Stimulated activated CD8-positive, alpha-beta memory T cell treated with anti-CD3 and anti-CD28 coated beads, Interleukin-7, amount 100 ng/mL, for 24 hours (primary cell): Measurements from ENCODE around the gene SKIDA1.
"Not testable (repeated sequence)": the region's sequence is repeated elsewhere in the genome, so short reads cannot be mapped to it uniquely, and the experiment has no call there.

Experiments used
- DNase-seq: peaks from one replicate; pipeline ENCODE4 v3.0.0-alpha.2; 2020; ENCODE audit warnings: low read depth

SKIDA1 gene

DNA sequence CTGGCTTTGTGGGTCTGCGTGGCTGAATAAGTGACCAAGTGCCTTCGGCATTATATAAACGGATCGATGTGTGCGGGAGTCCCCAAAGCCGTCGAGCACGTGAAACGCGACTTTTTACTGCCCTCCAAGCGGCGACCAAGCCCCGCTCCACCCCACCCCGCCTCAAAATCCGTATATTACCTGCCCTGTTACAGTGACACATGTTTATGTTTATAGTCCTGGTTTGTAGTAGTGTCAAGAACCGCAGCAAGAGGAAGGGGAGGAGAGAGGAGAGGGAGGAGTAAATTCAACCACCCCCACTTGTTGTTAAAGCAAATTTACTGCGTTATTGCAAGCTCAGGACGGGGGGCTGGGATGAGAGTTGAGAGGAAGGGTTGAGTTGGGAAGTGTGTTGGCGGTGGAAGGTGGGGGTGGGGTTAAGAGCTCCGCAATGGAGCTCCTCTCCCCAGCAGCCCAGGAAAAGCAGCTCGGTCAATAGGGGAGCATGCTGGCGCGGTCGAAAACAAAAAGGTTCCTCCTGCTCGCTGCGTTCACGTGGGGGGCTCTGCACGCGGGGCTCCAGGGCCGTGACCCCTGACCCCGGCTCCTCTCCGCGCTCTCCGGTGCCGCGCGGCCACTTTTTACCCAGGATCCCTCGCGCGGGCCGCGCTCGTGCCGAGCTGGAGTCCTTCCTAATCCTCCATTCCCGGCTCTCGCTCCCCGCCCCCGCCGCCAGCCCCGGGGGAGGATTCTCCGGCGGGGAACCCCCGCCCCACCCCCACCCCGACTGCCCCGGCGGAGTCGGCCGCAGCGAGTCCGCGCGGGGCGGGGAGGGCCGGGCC, at the start of gene SKIDA1:
Gene SKIDA1 (minus strand): TSS at position 316 of the 821 bp plus-strand sequence. CDS start 7,860 bp downstream, outside the sequence.
- DNase-seq, result no peak

DNA sequence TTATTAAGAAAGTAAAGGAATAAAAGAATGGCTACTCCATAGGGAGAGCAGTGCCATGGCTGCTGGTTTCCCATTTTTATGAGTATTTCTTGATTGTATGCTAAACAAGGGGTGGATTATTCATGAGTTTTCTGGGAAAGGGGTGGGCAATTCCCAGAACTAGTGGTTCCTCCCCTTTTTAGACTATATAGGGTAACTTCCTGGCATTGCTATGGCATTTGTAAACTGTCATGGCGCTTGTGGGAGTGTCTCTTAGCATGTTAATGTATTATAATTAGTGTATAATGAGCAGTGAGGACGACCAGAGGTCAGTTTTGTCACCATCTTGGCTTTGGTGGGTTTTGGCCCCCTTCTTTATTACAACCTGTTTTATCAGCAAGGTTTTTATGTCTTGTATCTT, 49.0 kb upstream of the SKIDA1 start:
- DNase-seq, result not testable (repeated sequence)

- DNase-seq, result no peak
These were observed 47.1 kb upstream of the SKIDA1 start for GRCh38 chr10:21572578-21572977.

- DNase-seq, result no peak
These were observed 45.5 kb upstream of the SKIDA1 start for GRCh38 chr10:21570761-21571521.

DNA sequence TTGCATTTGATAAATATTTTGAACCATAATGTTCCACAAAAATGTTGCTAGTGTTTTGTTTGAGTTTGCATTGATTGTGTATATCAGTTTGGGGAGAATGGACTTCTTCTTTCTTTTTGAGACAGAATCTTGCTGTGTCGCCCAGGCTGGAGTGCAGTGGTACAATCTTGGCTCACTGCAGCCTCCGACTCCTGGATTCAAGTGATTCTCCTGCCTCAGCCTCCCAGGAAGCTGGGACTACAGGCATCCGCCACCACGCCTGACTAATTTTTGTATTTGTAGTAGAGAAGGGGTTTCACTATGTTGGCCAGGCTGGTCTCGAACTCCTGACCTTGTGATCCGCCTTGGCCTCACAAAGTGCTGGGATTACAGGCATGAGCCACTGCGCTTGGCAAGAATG, 33.5 kb upstream of the SKIDA1 start:
- DNase-seq, result not testable (repeated sequence)

DNA sequence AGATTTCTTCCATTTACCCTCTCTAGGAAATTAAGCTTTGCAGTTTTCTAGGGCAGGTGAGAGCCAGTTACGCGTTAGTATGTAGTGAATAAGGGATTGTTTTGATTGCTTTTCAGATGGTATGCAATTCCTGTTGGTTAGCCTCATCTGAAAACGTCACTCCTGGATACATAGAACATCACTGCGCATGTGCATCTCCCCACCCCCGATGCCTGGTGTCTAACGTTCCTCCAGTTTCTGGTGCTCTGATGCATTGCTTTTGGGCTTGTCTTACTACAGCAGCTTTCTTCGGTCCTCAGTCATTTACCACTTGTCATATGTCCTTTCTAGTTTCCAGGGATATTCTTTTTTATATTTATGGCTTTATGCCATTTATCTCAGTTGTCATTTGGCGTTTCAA, 31.0 kb upstream of the SKIDA1 start:
- no peak for DNase-seq

DNA sequence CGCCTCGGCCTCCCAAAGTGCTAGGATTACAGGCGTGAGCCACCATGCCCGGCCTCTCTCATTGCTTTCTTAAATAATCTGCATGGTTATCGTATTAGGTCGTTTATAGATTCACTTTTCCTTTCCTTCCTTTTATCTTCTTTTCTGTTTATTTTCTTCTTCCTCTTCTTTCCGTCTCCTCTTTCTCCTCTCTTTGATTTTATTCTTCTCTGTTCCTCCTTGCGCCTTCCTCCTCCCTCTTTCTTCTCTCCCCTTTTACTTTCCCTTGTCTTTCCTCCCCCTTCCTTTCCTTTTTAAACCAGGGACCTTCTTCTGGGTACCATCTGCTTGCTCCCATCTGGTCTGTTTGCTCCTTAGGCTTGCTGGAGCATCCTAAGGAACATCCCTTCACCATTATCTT, 27.2 kb upstream of the SKIDA1 start:
- no peak for DNase-seq

DNA sequence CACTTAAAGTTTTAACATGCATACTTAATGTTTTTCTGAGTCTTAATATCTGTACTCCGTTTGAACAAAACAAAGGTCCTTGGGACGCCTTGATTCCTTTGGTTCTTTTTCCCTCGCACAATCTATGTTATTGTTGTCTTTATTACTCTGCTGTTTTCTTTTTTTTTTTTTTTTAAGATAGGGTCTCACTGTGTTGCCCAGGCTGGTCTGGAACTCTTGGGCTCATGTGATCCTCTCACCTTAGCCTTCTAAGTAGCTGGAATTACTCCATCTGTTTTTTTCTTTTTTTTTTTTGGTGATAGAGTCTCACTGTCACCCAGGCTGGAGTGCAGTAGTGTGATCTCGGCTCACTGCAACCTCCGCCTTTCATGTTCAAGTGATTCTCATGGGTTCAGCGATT, 21.8 kb upstream of the SKIDA1 start:
- no peak for DNase-seq

GRCh38 chr10:21540701-21541100, 15.2 kb upstream of the SKIDA1 start:
- DNase-seq, result not testable (repeated sequence)

- no peak for DNase-seq
These were observed 11.4 kb upstream of the SKIDA1 start for GRCh38 chr10:21536874-21537273.

GRCh38 chr10:21535976-21536375, 10.5 kb upstream of the SKIDA1 start:
- not testable (repeated sequence) for DNase-seq

GRCh38 chr10:21535494-21535965, 10.0 kb upstream of the SKIDA1 start:
- DNase-seq, result no peak

DNA sequence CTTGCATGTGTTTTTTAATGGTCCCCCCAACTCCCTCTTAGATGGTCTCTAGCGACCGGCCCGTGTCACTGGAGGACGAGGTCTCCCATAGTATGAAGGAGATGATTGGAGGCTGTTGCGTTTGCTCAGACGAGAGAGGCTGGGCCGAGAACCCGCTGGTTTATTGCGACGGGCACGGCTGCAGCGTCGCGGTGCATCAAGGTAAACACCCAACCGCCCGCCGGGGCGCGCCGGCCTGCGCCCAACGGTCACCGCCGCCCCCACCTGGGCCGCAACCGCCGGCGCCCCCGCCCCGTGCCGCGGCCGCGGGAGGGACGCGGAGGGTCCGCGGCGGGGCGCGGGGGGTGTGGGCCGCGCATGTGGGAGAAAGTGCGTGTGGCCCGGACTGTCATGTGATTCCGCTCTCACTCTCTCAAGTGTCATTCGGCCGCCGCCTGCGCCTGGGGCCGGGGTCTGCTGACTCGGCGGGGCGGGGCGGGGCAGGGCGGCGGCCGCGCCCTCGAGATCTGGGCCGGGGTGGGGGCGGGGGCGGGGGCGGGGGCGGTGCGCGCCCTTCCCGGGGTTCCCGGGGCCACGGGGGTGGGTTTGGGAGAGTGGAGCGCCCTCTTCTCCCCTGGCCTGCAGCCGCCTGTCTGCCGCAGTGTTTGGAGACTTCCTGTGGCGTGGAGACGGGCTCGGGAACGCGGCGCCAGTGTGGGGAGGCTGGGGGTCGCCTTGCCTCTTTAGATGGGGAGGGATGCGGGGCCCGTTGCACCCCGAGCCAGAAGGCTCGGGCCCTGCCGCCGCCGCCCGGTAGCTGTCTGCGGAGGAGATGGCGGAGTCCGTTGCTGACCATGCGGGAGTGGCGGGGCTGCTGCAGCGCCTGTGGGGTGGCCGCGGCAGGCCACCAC, 9.4 kb upstream of the SKIDA1 start:
- no peak for DNase-seq

DNA sequence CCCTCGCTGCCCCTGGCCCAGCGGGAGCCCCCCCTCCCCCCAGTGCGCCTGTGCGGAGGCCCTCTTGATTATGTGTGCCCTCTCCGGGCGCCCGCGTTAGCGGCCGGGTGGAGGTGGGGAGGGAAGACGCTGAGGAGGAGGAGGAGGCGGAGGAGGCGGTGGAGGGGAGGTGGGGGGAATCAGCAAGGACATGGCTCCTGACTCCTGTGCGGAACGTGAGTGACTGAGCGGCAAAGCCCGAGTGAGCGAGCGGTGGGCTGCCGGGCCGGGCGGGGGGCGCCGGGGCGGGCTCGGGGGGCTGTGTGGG, 8.8 kb upstream of the SKIDA1 start:
- no peak for DNase-seq

- DNase-seq, result peak; percentile 75
These were observed 8.2 kb upstream of the SKIDA1 start, which contains the start of gene MLLT10 for GRCh38 chr10:21533467-21534279. TSS of gene MLLT10 (plus strand) at chr10:21534232. CDS start at chr10:21534645, 413 bp downstream.

GRCh38 chr10:21532694-21533466, 7.4 kb upstream of the SKIDA1 start:
- no peak for DNase-seq

GRCh38 chr10:21531164-21531563, 5.7 kb upstream of the SKIDA1 start:
- no peak for DNase-seq

DNA sequence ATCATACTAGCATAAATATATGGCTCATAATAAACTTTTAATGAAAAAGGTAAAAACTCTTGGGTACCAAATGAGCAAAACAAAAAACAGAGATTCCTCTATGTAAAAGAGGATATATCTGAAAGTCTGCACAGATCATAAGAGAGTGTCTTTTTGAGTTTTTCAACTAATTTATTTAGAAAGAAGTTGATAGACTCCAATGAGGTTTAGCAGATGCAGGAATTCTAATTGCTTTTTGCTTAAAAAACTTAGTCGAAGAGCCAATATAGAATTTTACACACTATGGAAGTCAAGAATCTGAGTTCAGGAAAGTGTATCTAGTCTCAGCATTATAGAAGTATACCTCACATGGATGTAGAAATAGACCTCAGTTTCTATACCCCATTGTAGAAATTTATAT, 5.2 kb upstream of the SKIDA1 start:
- no peak for DNase-seq

- DNase-seq, result no peak
These were observed 4.7 kb upstream of the SKIDA1 start for GRCh38 chr10:21530168-21530567.
